ENCODE data around the gene COL15A1. TPM values are rescaled to one million over a fixed set of nuclear protein-coding genes. Genes with fewer than 3 reads are reported as not detected.

Gene COL15A1
- total RNA-seq, 1 donor from 2014 or later, result 0.07 TPM

- peaks cover 6% of the 10 kb centered on the region for H3K9me3 Mint-ChIP-seq
- POLR2A ChIA-PET, result no interaction called here
- no peak for TF ChIP-seq CTCF (IDR thresholded peaks at IDR 0.05)
- no peak overlapping the region for H3K27ac Mint-ChIP-seq
- CTCF ChIA-PET, result no interaction called here
- ATAC-seq (ENCODE audit: low read depth) (no peak), DNase-seq (no peak)
- H3K27me3 Mint-ChIP-seq, result peaks cover 2% of the 10 kb centered on the region
- H3K4me1 Mint-ChIP-seq, result peaks cover 16% of the 10 kb centered on the region
- no peaks in the 10 kb centered on the region for H3K36me3 Mint-ChIP-seq (ENCODE audit: low read depth)
- H3K4me3 Mint-ChIP-seq, result no peak overlapping the region
- intact Hi-C loops (cut with micrococcal nuclease), result no loop called here
Measured at GRCh38 chr9:99085949-99086948, 142.5 kb downstream of the COL15A1 start.

- H3K9me3 Mint-ChIP-seq, result peaks cover 6% of the 10 kb centered on the region
- H3K4me3 Mint-ChIP-seq, result no peak overlapping the region
- H3K27me3 Mint-ChIP-seq, result peaks cover 2% of the 10 kb centered on the region
- ATAC-seq (ENCODE audit: low read depth) (no peak), DNase-seq (no peak)
- intact Hi-C loops (cut with micrococcal nuclease), result no loop called here
- no peaks in the 10 kb centered on the region for H3K36me3 Mint-ChIP-seq (ENCODE audit: low read depth)
- POLR2A ChIA-PET, result no interaction called here
- H3K4me1 Mint-ChIP-seq, result peaks cover 16% of the 10 kb centered on the region
- TF ChIP-seq CTCF (IDR thresholded peaks at IDR 0.05), result no peak
- CTCF ChIA-PET, result no interaction called here
- H3K27ac Mint-ChIP-seq, result no peak overlapping the region
Measured at GRCh38 chr9:99087462-99087861, 143.8 kb downstream of the COL15A1 start.

- POLR2A ChIA-PET, result no interaction called here
- DNase-seq (no peak), ATAC-seq (ENCODE audit: low read depth) (no peak)
- peaks cover 9% of the 10 kb centered on the region for H3K4me1 Mint-ChIP-seq
- no peak overlapping the region for H3K27ac Mint-ChIP-seq
- no peak for TF ChIP-seq CTCF (IDR thresholded peaks at IDR 0.05)
- H3K9me3 Mint-ChIP-seq, result peaks cover 6% of the 10 kb centered on the region
- CTCF ChIA-PET, result no interaction called here
- intact Hi-C loops (cut with micrococcal nuclease), result no loop called here
- no peaks in the 10 kb centered on the region for H3K27me3 Mint-ChIP-seq
- no peaks in the 10 kb centered on the region for H3K36me3 Mint-ChIP-seq (ENCODE audit: low read depth)
- H3K4me3 Mint-ChIP-seq, result no peak overlapping the region
Measured at GRCh38 chr9:99090336-99091130, 146.8 kb downstream of the COL15A1 start.

GRCh38 chr9:99092643-99093491, 149.2 kb downstream of the COL15A1 start:
- Mint-ChIP-seq H3K4me3 (no peak overlapping the region), H3K27me3 (no peaks in the 10 kb centered on the region), H3K27ac (no peak overlapping the region), H3K9me3 (peaks cover 6% of the 10 kb centered on the region), H3K36me3 (ENCODE audit: low read depth) (no peaks in the 10 kb centered on the region), H3K4me1 (no peaks in the 10 kb centered on the region)
- intact Hi-C loops (cut with micrococcal nuclease), result no loop called here
- CTCF ChIA-PET, result no interaction called here
- no peak for TF ChIP-seq CTCF (IDR thresholded peaks at IDR 0.05)
- no peak for ATAC-seq (ENCODE audit: low read depth)
- DNase-seq, result no peak
- POLR2A ChIA-PET, result no interaction called here

All from activated B cell treated with CpG ODN at 0.5 μM for 24 hours (primary cell).